ENCODE measurements around the gene SULT4A1. TPM values are rescaled to one million over a fixed set of nuclear protein-coding genes. Genes with fewer than 3 reads are reported as not detected.

Gene SULT4A1
- polyA plus RNA-seq, 1 experiment, result 0.14 TPM

DNA sequence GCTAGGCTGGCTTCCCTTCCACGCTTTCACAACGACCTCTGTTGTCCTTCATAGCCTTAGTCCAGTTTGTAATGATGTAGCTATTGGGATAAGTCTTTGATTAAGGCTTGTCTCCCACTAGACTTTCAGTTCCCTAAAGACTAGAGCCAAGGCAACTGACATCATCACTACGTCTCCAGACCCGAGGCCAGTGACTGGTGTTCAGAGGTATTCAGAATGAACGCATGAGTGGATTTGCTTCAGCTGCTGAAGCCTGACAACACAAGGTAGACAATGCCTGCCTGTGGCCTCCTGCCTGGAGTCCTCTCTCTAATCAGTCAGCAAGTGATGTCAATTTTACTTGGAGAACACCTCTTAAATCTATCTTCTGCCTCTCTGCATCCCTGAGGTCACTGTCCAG, 63.8 kb downstream of the SULT4A1 start:
- H3K27ac ChIP-seq (ENCODE audit: low read depth, low read length), result no peak overlapping the region
- no peaks in the 10 kb centered on the region for H3K9me3 ChIP-seq (ENCODE audit: control insufficient read depth, insufficient read depth, low read length)
- CTCF ChIA-PET, result no interaction called here
- TF ChIP-seq, protein P1, sequence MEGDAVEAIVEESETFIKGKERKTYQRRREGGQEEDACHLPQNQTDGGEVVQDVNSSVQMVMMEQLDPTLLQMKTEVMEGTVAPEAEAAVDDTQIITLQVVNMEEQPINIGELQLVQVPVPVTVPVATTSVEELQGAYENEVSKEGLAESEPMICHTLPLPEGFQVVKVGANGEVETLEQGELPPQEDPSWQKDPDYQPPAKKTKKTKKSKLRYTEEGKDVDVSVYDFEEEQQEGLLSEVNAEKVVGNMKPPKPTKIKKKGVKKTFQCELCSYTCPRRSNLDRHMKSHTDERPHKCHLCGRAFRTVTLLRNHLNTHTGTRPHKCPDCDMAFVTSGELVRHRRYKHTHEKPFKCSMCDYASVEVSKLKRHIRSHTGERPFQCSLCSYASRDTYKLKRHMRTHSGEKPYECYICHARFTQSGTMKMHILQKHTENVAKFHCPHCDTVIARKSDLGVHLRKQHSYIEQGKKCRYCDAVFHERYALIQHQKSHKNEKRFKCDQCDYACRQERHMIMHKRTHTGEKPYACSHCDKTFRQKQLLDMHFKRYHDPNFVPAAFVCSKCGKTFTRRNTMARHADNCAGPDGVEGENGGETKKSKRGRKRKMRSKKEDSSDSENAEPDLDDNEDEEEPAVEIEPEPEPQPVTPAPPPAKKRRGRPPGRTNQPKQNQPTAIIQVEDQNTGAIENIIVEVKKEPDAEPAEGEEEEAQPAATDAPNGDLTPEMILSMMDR (IDR thresholded peaks at IDR 0.05; ENCODE audit: low read depth, low read length), result no peak
- H3K27me3 ChIP-seq (ENCODE audit: control insufficient read depth, insufficient read depth, low read length), result peaks cover 14% of the 10 kb centered on the region
- H3K4me3 ChIP-seq (ENCODE audit: low read depth, low read length), result no peak overlapping the region
- no peak for DNase-seq (ENCODE audit: low read depth, low spot score)
- POLR2A ChIA-PET, result no interaction called here

DNA sequence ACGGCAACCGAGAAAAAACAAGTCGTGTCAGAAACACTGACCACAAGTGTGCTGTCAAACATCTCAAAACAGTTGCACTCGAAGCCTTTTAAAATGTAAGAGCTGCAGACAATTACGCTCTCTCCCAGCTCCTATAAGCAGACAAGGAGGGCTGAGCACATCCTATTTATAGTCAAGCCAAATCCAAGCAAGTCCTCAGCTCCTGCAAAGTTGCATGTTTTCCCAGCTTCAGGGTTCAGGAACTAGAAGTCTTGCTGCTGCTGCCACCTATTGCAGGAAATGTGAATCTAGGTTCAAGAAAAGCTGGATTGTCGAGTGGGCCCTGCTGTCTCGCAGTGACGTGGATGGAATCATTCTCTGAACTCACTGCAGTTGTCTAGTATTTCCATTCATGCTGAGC, 65.7 kb downstream of the SULT4A1 start:
- Histone ChIP-seq H3K9me3 (ENCODE audit: control insufficient read depth, insufficient read depth, low read length) (no peaks in the 10 kb centered on the region), H3K27ac (ENCODE audit: low read depth, low read length) (no peak overlapping the region), H3K4me3 (ENCODE audit: low read depth, low read length) (no peak overlapping the region), H3K27me3 (ENCODE audit: control insufficient read depth, insufficient read depth, low read length) (peaks cover 13% of the 10 kb centered on the region)
- peak; percentile 13 for DNase-seq (ENCODE audit: low read depth, low spot score)
- ChIA-PET CTCF (interaction anchor here (0.8 to 1.3 kb wide), 6 partner anchors 10 to 408 kb away, joined by 3 to 4 read pairs (median 3); no protein-coding TSS in a partner anchor), POLR2A (no interaction called here)
- TF ChIP-seq, protein P1 (IDR thresholded peaks at IDR 0.05; ENCODE audit: low read depth, low read length), result peak; percentile 58

DNA sequence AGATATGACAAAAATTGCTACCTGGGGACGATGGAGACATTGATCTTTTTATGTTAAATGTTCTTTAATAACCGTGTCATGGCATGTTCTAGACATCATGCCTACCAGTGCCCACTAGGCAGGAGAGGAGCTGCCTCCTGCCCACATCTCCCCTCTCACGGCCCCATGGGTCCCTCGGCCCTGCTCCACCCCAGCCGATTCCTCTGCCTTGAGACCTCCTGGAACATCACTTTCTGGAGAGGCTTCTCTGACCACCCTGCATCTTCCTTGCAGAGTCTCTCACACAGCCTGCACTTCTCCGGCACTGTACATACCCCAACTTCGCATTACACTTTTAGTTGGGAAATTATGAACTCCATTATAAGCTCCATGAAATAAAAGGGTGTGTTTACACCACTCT, 67.0 kb downstream of the SULT4A1 start:
- Histone ChIP-seq H3K9me3 (ENCODE audit: control insufficient read depth, insufficient read depth, low read length) (no peaks in the 10 kb centered on the region), H3K27ac (ENCODE audit: low read depth, low read length) (no peak overlapping the region), H3K27me3 (ENCODE audit: control insufficient read depth, insufficient read depth, low read length) (peaks cover 13% of the 10 kb centered on the region), H3K4me3 (ENCODE audit: low read depth, low read length) (no peak overlapping the region)
- POLR2A ChIA-PET, result no interaction called here
- no peak for DNase-seq (ENCODE audit: low read depth, low spot score)
- CTCF ChIA-PET, result no interaction called here
- TF ChIP-seq, protein P1 (IDR thresholded peaks at IDR 0.05; ENCODE audit: low read depth, low read length), result no peak

DNA sequence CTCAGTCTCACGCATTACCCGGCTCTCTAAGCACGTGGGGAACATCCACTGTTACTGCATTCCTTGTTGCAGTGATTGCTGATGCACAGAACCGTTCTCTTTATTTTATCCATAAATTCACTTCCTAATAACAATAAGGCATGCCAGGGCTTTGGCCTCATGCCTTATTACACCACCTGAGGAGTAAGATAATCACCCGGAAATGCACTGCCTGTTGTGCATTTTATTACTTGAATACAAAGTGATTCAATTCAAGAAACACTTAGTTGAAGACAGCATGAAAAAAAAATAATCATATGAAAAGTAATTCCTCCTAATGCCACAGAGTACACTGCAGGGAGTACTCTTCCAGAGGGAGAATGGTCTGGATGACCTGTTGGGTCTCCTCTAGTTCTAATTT, 69.4 kb downstream of the SULT4A1 start:
- Histone ChIP-seq H3K27me3 (ENCODE audit: control insufficient read depth, insufficient read depth, low read length) (peaks cover 11% of the 10 kb centered on the region), H3K9me3 (ENCODE audit: control insufficient read depth, insufficient read depth, low read length) (no peaks in the 10 kb centered on the region), H3K4me3 (ENCODE audit: low read depth, low read length) (no peak overlapping the region), H3K27ac (ENCODE audit: low read depth, low read length) (no peak overlapping the region)
- POLR2A ChIA-PET, result no interaction called here
- CTCF ChIA-PET, result no interaction called here
- no peak for DNase-seq (ENCODE audit: low read depth, low spot score)
- TF ChIP-seq, protein P1 (IDR thresholded peaks at IDR 0.05; ENCODE audit: low read depth, low read length), result no peak

DNA sequence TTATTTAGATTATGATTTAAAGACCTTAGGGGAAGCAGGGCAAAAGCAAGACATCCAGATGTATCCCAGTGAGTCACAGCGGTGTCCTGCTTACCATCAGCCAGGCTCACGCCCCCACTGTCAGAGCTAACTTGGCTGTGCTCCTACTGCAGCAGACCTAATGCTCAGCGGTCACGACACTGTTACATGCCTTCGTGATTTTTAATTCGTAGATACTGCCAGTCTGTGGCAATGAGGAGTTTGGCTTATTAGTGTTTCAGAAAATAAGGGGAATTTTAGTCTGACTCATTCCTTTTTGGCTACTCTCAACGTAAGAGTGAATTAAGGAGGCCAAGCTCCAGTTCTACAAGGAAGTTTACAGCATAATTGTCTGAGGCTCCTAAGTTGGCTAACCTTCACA, 72.9 kb downstream of the SULT4A1 start:
- Histone ChIP-seq H3K27me3 (ENCODE audit: control insufficient read depth, insufficient read depth, low read length) (peaks cover 8% of the 10 kb centered on the region), H3K4me3 (ENCODE audit: low read depth, low read length) (no peak overlapping the region), H3K9me3 (ENCODE audit: control insufficient read depth, insufficient read depth, low read length) (no peaks in the 10 kb centered on the region), H3K27ac (ENCODE audit: low read depth, low read length) (no peak overlapping the region)
- DNase-seq (ENCODE audit: low read depth, low spot score), result peak; percentile 46
- POLR2A ChIA-PET, result no interaction called here
- TF ChIP-seq, protein P1 (IDR thresholded peaks at IDR 0.05; ENCODE audit: low read depth, low read length), result no peak
- CTCF ChIA-PET, result no interaction called here
